Panc1 (cell line): ENCODE results near the gene CAMSAP3. TPM values are rescaled to one million over a fixed set of nuclear protein-coding genes. Genes with fewer than 3 reads are reported as not detected.

Source experiments
- ATAC-seq: fragments of 200-7000 bp; cut with Tn5 transposase; 2 replicates; pipeline ENCODE4 v1.9.1; 2020; ENCODE audit warnings: mild to moderate bottlenecking, moderate library complexity
- BruUV-seq: library from RNA; stranded (reverse); fragments of 400-500 nt; replicated peaks from 2 replicates; lab custom pipeline; 2021; lab: Mats Ljungman, UMichigan
- CTCF ChIA-PET: fragments of 300-600 bp; sonication (Branson Sonifier 250); formaldehyde crosslinking; loops from one replicate; lab custom pipeline; 2022; ENCODE audit warnings: antibody characterized with exemption; lab: Charles Lee
- POLR2A ChIA-PET: fragments of 300-600 bp; sonication (Branson Sonifier 250); formaldehyde crosslinking; loops from one replicate; lab custom pipeline; 2022; ENCODE audit warnings: antibody characterized with exemption; lab: Charles Lee
- DNase-seq: peaks from one replicate; pipeline ENCODE4 v3.0.0-alpha.2; 2010; ENCODE audit warnings: low read depth, low spot score
- H3K27ac ChIP-seq: 2 replicates; pipeline ENCODE4 v1.5.1; 2011; ENCODE audit warnings: mild to moderate bottlenecking, low read length, inconsistent platforms
- H3K27me3 ChIP-seq: fragments of 200-500 bp; sonication (Bioruptor generic); 2 replicates; pipeline ENCODE4 v1.6.0; 2014; ENCODE audit warnings: low read length, inconsistent platforms; ENCODE audit not compliant: control insufficient read depth, insufficient read depth
- H3K36me3 ChIP-seq: fragments of 200-500 bp; sonication (Bioruptor generic); 2 replicates; pipeline ENCODE4 v1.5.1; 2014; ENCODE audit warnings: inconsistent platforms, mild to moderate bottlenecking, low read length, moderate library complexity; ENCODE audit not compliant: control insufficient read depth, insufficient read depth
- H3K4me1 ChIP-seq: 2 replicates; pipeline ENCODE4 v1.5.1; 2011; ENCODE audit warnings: inconsistent platforms, mild to moderate bottlenecking, low read length, moderate library complexity; ENCODE audit not compliant: control insufficient read depth, insufficient read depth
- H3K4me3 ChIP-seq, 2 experiments: 2 replicates each; pipeline ENCODE4 v1.5.1; 2011 to 2012; ENCODE audit warnings: low read depth in 2 of 2, low read length in 2 of 2, mild to moderate bottlenecking in 2 of 2, inconsistent platforms in 1 of 2, moderate library complexity in 1 of 2
- H3K9me3 ChIP-seq: fragments of 200-500 bp; sonication (Bioruptor generic); 2 replicates; pipeline ENCODE4 v1.5.1; 2014; ENCODE audit warnings: low read depth, mild to moderate bottlenecking, inconsistent platforms, low read length, moderate library complexity; ENCODE audit not compliant: control insufficient read depth, insufficient read depth
- CTCF ChIP-seq: fragments of 450-650 bp; IDR thresholded peaks from 2 replicates; pipeline ENCODE4 v1.5.1; 2017; ENCODE audit warnings: mild to moderate bottlenecking
- POLR2AphosphoS5 ChIP-seq: IDR thresholded peaks from 2 replicates; pipeline ENCODE4 v1.6.1; 2012; ENCODE audit warnings: mild to moderate bottlenecking, low read depth, low read length, moderate library complexity
- REST ChIP-seq, 2 experiments: IDR thresholded peaks; 2 replicates each; pipeline ENCODE4 v1.6.1; 2011 to 2012; ENCODE audit warnings: low read depth in 2 of 2, control low read depth in 1 of 2, low read length in 1 of 2, mild to moderate bottlenecking in 1 of 2, moderate library complexity in 1 of 2; ENCODE audit not compliant: insufficient read depth in 1 of 2
- SIN3A ChIP-seq: IDR thresholded peaks from 2 replicates; pipeline ENCODE4 v1.6.1; 2012; ENCODE audit warnings: low read depth, mild to moderate bottlenecking, low read length, moderate library complexity, borderline replicate concordance; ENCODE audit not compliant: insufficient read depth
- TCF7L2 ChIP-seq: IDR thresholded peaks from 2 replicates; pipeline ENCODE4 v1.6.1; 2011; ENCODE audit warnings: mild to moderate bottlenecking, low read depth, low read length, inconsistent platforms
- in situ Hi-C: cut with HindIII; loops from 2 replicates; pipeline ENCODE4 v1.10.0; 2016; ENCODE audit warnings: low sequenced_read_pairs, low pct_unique_long_range_greater_than_20kb
- intact Hi-C: fragments of 100-400 bp; cut with micrococcal nuclease; formaldehyde crosslinking; loops from one replicate; pipeline ENCODE4 v1.10.0; 2022; ENCODE audit not compliant: unreplicated experiment
- total RNA-seq: library from RNA; stranded (reverse); gene quantifications from one replicate; pipeline ENCODE4 v1.2.1, GENCODE V29; 2021; ENCODE audit not compliant: unreplicated experiment

Gene CAMSAP3
- total RNA-seq, 1 experiment from 2014 or later: 1.7 TPM

DNA sequence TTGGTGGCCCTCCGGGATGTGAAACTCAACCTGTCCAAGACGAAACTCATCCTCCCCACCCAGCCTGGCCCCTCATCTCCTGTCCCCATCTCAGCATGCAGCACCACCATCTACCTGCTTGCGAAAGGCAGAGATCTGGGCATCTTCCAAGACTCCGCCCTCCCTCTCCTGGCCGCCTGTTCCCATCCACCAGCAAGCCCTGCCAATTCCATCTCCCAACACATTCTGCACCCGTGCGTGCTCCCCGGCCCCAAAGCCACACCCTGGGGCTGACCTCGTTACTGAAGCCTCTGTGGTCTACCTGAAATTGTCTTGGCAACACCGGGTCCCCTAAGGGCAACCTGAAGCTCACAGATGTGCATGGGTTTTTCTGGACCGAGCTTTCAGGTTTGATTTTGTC is 13.2 kb upstream of the CAMSAP3 start:
- ATAC-seq: no peak
- ChIA-PET POLR2A (no interaction called here), CTCF (no interaction called here)
- Histone ChIP-seq H3K4me3 (no peak overlapping the region), H3K36me3 (no peaks in the 10 kb centered on the region), H3K9me3 (no peaks in the 10 kb centered on the region), H3K27me3 (no peaks in the 10 kb centered on the region; the same call in 1 of the 2 replicates), H3K27ac (no peak overlapping the region), H3K4me1 (no peaks in the 10 kb centered on the region)
- intact Hi-C loops (no loop called here), in situ Hi-C loops (no loop called here)
- no peak for TF ChIP-seq POLR2AphosphoS5
- no TSS peak for BruUV-seq
- no peak for DNase-seq

DNA sequence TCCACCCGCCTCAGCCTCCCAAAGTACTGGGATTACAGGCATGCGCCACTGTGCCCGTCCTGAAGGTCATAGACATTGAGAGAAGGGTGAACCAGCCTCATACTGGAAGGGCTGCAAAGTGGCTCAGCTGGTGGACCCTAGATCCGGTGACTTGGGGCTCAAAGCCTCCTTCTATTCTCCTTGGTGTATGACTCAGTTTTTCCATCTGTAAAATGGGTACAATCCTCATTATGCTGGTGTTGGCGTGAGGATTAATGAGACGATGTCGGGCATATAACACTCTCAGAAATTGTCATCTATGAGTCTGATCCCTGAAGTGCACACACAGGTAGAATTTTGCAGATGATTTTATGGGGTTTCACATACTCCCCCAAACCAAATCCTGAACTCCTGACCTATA is 5.8 kb upstream of the CAMSAP3 start:
- Histone ChIP-seq H3K4me1 (no peaks in the 10 kb centered on the region), H3K27me3 (no peaks in the 10 kb centered on the region), H3K27ac (no peak overlapping the region), H3K36me3 (no peaks in the 10 kb centered on the region), H3K9me3 (no peaks in the 10 kb centered on the region), H3K4me3 (no peak overlapping the region)
- intact Hi-C loops (no loop called here), in situ Hi-C loops (no loop called here)
- POLR2A ChIA-PET: no interaction called here
- no peak for TF ChIP-seq REST (IDR thresholded peaks at IDR 0.05; ENCODE audit: insufficient read depth in 1 of 2, low read depth in 2 of 2, low read length in 1 of 2)
- TF ChIP-seq SIN3A: no peak
- TF ChIP-seq CTCF: no peak
- no peak for TF ChIP-seq TCF7L2
- TF ChIP-seq POLR2AphosphoS5: no peak
- no TSS peak for BruUV-seq
- DNase-seq (no peak), ATAC-seq (no peak)
- CTCF ChIA-PET: interaction anchor here (0.6 kb wide), 1 partner anchor 222 kb away, joined by 3 read pairs; no protein-coding TSS in a partner anchor

GRCh38 chr19:7590256-7590655 is 5.4 kb upstream of the CAMSAP3 start:
- no peak for TF ChIP-seq SIN3A
- TF ChIP-seq TCF7L2: no peak
- no peak for TF ChIP-seq CTCF
- TF ChIP-seq REST (IDR thresholded peaks at IDR 0.05; ENCODE audit: insufficient read depth in 1 of 2, low read depth in 2 of 2, low read length in 1 of 2): no peak
- TF ChIP-seq POLR2AphosphoS5: no peak
- no peaks in the 10 kb centered on the region for H3K4me1 ChIP-seq
- ATAC-seq (no peak; the same call in 1 of the 2 replicates), DNase-seq (no peak)
- no TSS peak for BruUV-seq
- no peaks in the 10 kb centered on the region for H3K27me3 ChIP-seq
- no peaks in the 10 kb centered on the region for H3K9me3 ChIP-seq
- no peaks in the 10 kb centered on the region for H3K36me3 ChIP-seq
- H3K4me3 ChIP-seq: no peak overlapping the region
- in situ Hi-C loops: no loop called here
- H3K27ac ChIP-seq: no peak overlapping the region
- ChIA-PET POLR2A (no interaction called here), CTCF (interaction anchor here (0.6 kb wide), 1 partner anchor 223 kb away, joined by 3 read pairs; no protein-coding TSS in a partner anchor)
- intact Hi-C loops: no loop called here
